K562 (cell line): Measurements from ENCODE around the gene ENO3. TPM values are rescaled to one million over a fixed set of nuclear protein-coding genes. Genes with fewer than 3 reads are reported as not detected.

Source experiments
- DMBX1 ChIP-seq: fragments of 250-450 bp; sonication (Bioruptor Pico); IDR thresholded peaks from 2 replicates; pipeline ENCODE4 v1.8.0; 2022; ENCODE audit warnings: inconsistent platforms, mild to moderate bottlenecking, moderate library complexity, borderline replicate concordance
- ELF4 ChIP-seq: fragments of 450-650 bp; formaldehyde crosslinking; IDR thresholded peaks from 2 replicates; pipeline ENCODE4 v1.4.0; 2022; ENCODE audit warnings: missing genetic modification characterization
- GTF2E2 ChIP-seq: fragments of 200-800 bp; sonication (Bioruptor generic); IDR thresholded peaks from 2 replicates; pipeline ENCODE4 v1.6.1; 2016; ENCODE audit warnings: missing genetic modification characterization, missing compliant biosample characterization
- MTA2 ChIP-seq: fragments of 450-650 bp; IDR thresholded peaks from 2 replicates; pipeline ENCODE4 v1.6.1; 2016; ENCODE audit warnings: low read depth
- NFXL1 ChIP-seq: fragments of 450-650 bp; formaldehyde crosslinking; IDR thresholded peaks from 2 replicates; pipeline ENCODE4 v1.4.0; 2021; ENCODE audit warnings: mild to moderate bottlenecking
- SIN3A ChIP-seq, 2 experiments: fragments of 150-350 bp in 1 of 2; IDR thresholded peaks; 2 replicates each; pipeline ENCODE4 v1.6.1; 2011 to 2016; ENCODE audit warnings: borderline replicate concordance in 2 of 2, low read depth in 2 of 2, low read length in 2 of 2, mild to moderate bottlenecking in 2 of 2, moderate library complexity in 2 of 2; ENCODE audit not compliant: control insufficient read depth in 1 of 2
- SPI1 ChIP-seq: IDR thresholded peaks from 2 replicates; pipeline ENCODE4 v1.6.1; 2011; ENCODE audit warnings: low read depth, low read length, control low read depth, borderline replicate concordance
- ZBTB17 ChIP-seq: fragments of 450-650 bp; formaldehyde crosslinking; IDR thresholded peaks from 2 replicates; pipeline ENCODE4 v1.4.0; 2020; ENCODE audit warnings: mild to moderate bottlenecking
- ZFPM2 ChIP-seq: fragments of 250-450 bp; sonication (Bioruptor Pico); IDR thresholded peaks from 2 replicates; pipeline ENCODE4 v1.5.1; 2022; ENCODE audit warnings: mild to moderate bottlenecking
- ZNF282 ChIP-seq: sonication (generic); formaldehyde crosslinking; IDR thresholded peaks from 2 replicates; pipeline ENCODE4 v1.8.1; 2023; ENCODE audit warnings: missing genetic modification reagents
- polyA plus RNA-seq, 8 experiments: library from polyadenylated mRNA; depleted of rRNA in 4 of 8; stranded (reverse) in 5 of 8; unstranded in 3 of 8; fragments of >200 nt; fragmentation: Nextera tagmentation in 2 of 8; fragmentation: Illumina TruSeq in 1 of 8; extraction: Ambion mirVana in 2 of 8; extraction: Trizol in 1 of 8; gene quantifications; 2 replicates each; pipeline versions ENCODE4 v1.2.1 to v1.2.3, GENCODE V29; 2011 to 2014; ENCODE audit warnings: inconsistent platforms in 1 of 8, missing spikeins in 1 of 8
- total RNA-seq, 7 experiments: library from RNA; depleted of rRNA in 6 of 7; stranded (reverse); fragments of >200 nt in 6 of 7; fragmentation: Illumina TruSeq in 2 of 7; extraction: Trizol in 2 of 7; gene quantifications; 2 replicates each; pipeline versions ENCODE4 v1.2.1 to v1.2.3, GENCODE V29; 2011 to 2021; ENCODE audit warnings: low replicate concordance in 1 of 7
- TF ChIP-seq, protein P1 (sequence below), 2 experiments: fragments of 150-350 bp in 1 of 2; IDR thresholded peaks; 2 replicates each; pipeline ENCODE4 v1.6.1; 2012 to 2016; ENCODE audit warnings: low read depth in 2 of 2, low read length in 2 of 2, mild to moderate bottlenecking in 1 of 2, moderate library complexity in 1 of 2
- TF ChIP-seq, protein P2 (sequence below): sonication (generic); formaldehyde crosslinking; IDR thresholded peaks from 2 replicates; pipeline ENCODE4 v1.4.0; 2020; ENCODE audit warnings: mild to moderate bottlenecking, missing genetic modification reagents
- TF ChIP-seq, protein P3 (sequence below): fragments of 250-450 bp; sonication (Bioruptor Pico); IDR thresholded peaks from 2 replicates; pipeline ENCODE4 v1.8.0; 2021; ENCODE audit warnings: mild to moderate bottlenecking, moderate library complexity
- TF ChIP-seq, protein P4 (sequence below): fragments of 450-650 bp; formaldehyde crosslinking; IDR thresholded peaks from 2 replicates; pipeline ENCODE4 v1.4.0; 2020; ENCODE audit warnings: mild to moderate bottlenecking, moderate library complexity
- TF ChIP-seq, protein P5 (sequence below): fragments of 450-650 bp; IDR thresholded peaks from 2 replicates; pipeline ENCODE4 v1.7.1; 2018; ENCODE audit warnings: mild to moderate bottlenecking, low read depth; ENCODE audit not compliant: partially characterized antibody

ENO3 gene
- total and polyA plus RNA-seq, 9 of the 15 experiments (the other 6 are each of a cell fraction or from before 2014, with no cell fraction given), result 5.7 to 17.2 (median 9.9) TPM

DNA sequence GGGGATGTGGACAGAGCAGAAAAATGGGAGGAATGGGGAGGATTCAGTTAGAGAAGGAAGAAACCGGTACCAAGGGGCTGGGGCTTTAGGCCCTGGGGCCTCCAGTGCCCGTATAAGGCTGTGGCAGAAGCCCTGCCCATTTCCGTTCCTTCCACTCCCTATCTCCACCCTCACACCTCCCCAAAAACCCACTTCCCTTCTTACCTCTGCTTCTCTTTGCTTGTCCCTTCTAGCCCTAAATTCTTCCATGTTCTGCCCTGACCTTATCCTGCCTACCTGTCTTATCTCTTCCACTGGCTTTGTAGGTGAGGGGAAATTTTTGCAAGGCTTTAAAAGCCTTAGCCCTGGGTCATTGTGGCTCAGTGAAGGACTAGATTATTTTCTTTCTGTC is 6.8 kb upstream of the ENO3 start (continued):
- TF ChIP-seq, protein P1, sequence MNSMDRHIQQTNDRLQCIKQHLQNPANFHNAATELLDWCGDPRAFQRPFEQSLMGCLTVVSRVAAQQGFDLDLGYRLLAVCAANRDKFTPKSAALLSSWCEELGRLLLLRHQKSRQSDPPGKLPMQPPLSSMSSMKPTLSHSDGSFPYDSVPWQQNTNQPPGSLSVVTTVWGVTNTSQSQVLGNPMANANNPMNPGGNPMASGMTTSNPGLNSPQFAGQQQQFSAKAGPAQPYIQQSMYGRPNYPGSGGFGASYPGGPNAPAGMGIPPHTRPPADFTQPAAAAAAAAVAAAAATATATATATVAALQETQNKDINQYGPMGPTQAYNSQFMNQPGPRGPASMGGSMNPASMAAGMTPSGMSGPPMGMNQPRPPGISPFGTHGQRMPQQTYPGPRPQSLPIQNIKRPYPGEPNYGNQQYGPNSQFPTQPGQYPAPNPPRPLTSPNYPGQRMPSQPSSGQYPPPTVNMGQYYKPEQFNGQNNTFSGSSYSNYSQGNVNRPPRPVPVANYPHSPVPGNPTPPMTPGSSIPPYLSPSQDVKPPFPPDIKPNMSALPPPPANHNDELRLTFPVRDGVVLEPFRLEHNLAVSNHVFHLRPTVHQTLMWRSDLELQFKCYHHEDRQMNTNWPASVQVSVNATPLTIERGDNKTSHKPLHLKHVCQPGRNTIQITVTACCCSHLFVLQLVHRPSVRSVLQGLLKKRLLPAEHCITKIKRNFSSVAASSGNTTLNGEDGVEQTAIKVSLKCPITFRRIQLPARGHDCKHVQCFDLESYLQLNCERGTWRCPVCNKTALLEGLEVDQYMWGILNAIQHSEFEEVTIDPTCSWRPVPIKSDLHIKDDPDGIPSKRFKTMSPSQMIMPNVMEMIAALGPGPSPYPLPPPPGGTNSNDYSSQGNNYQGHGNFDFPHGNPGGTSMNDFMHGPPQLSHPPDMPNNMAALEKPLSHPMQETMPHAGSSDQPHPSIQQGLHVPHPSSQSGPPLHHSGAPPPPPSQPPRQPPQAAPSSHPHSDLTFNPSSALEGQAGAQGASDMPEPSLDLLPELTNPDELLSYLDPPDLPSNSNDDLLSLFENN (IDR thresholded peaks at IDR 0.05; ENCODE audit: low read depth in 2 of 2, low read length in 2 of 2), result no peak
- 0 out of 4 replicates have a peak, but pooled peaks of 1 of the 2 experiments have one; percentile 8 for TF ChIP-seq SIN3A (IDR thresholded peaks at IDR 0.05; ENCODE audit: borderline replicate concordance in 2 of 2, control insufficient read depth in 1 of 2, low read depth in 2 of 2, low read length in 2 of 2)
- TF ChIP-seq SPI1, result peak; percentile 43; the same call in 1 of the 2 replicates
- TF ChIP-seq, protein P2, sequence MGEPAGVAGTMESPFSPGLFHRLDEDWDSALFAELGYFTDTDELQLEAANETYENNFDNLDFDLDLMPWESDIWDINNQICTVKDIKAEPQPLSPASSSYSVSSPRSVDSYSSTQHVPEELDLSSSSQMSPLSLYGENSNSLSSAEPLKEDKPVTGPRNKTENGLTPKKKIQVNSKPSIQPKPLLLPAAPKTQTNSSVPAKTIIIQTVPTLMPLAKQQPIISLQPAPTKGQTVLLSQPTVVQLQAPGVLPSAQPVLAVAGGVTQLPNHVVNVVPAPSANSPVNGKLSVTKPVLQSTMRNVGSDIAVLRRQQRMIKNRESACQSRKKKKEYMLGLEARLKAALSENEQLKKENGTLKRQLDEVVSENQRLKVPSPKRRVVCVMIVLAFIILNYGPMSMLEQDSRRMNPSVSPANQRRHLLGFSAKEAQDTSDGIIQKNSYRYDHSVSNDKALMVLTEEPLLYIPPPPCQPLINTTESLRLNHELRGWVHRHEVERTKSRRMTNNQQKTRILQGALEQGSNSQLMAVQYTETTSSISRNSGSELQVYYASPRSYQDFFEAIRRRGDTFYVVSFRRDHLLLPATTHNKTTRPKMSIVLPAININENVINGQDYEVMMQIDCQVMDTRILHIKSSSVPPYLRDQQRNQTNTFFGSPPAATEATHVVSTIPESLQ (CRISPR knock-in tag), result no peak
- TF ChIP-seq, protein P3, sequence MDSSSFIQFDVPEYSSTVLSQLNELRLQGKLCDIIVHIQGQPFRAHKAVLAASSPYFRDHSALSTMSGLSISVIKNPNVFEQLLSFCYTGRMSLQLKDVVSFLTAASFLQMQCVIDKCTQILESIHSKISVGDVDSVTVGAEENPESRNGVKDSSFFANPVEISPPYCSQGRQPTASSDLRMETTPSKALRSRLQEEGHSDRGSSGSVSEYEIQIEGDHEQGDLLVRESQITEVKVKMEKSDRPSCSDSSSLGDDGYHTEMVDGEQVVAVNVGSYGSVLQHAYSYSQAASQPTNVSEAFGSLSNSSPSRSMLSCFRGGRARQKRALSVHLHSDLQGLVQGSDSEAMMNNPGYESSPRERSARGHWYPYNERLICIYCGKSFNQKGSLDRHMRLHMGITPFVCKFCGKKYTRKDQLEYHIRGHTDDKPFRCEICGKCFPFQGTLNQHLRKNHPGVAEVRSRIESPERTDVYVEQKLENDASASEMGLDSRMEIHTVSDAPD (CRISPR knock-in tag), result no peak
- no peak for TF ChIP-seq ZNF282 (CRISPR knock-in tag)
- 0 out of 2 replicates have a peak, but pooled peaks have one; percentile 33 for TF ChIP-seq NFXL1 (CRISPR knock-in tag)
- TF ChIP-seq MTA2, result no peak
- TF ChIP-seq, protein P4, sequence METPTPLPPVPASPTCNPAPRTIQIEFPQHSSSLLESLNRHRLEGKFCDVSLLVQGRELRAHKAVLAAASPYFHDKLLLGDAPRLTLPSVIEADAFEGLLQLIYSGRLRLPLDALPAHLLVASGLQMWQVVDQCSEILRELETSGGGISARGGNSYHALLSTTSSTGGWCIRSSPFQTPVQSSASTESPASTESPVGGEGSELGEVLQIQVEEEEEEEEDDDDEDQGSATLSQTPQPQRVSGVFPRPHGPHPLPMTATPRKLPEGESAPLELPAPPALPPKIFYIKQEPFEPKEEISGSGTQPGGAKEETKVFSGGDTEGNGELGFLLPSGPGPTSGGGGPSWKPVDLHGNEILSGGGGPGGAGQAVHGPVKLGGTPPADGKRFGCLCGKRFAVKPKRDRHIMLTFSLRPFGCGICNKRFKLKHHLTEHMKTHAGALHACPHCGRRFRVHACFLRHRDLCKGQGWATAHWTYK (CRISPR knock-in tag), result 0 out of 2 replicates have a peak, but pooled peaks have one; percentile 50
- peak; percentile 33; the same call in 1 of the 2 replicates for TF ChIP-seq ZBTB17 (CRISPR knock-in tag)
- no peak for TF ChIP-seq ZFPM2
- TF ChIP-seq, protein P5, sequence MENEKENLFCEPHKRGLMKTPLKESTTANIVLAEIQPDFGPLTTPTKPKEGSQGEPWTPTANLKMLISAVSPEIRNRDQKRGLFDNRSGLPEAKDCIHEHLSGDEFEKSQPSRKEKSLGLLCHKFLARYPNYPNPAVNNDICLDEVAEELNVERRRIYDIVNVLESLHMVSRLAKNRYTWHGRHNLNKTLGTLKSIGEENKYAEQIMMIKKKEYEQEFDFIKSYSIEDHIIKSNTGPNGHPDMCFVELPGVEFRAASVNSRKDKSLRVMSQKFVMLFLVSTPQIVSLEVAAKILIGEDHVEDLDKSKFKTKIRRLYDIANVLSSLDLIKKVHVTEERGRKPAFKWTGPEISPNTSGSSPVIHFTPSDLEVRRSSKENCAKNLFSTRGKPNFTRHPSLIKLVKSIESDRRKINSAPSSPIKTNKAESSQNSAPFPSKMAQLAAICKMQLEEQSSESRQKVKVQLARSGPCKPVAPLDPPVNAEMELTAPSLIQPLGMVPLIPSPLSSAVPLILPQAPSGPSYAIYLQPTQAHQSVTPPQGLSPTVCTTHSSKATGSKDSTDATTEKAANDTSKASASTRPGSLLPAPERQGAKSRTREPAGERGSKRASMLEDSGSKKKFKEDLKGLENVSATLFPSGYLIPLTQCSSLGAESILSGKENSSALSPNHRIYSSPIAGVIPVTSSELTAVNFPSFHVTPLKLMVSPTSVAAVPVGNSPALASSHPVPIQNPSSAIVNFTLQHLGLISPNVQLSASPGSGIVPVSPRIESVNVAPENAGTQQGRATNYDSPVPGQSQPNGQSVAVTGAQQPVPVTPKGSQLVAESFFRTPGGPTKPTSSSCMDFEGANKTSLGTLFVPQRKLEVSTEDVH, result no peak
- TF ChIP-seq GTF2E2 (tag), result no peak
- TF ChIP-seq ELF4, result peak; percentile 43; the same call in 1 of the 2 replicates
- TF ChIP-seq DMBX1 (CRISPR knock-in tag), result no peak
